IMR-90 (cell line): ENCODE data around the gene ARHGAP24. TPM values are rescaled to one million over a fixed set of nuclear protein-coding genes. Genes with fewer than 3 reads are reported as not detected.

ENCODE experiments used
- ATAC-seq: fragments of 200-7000 bp; cut with Tn5 transposase; 2 replicates; pipeline ENCODE4 v1.9.1; 2020; ENCODE audit warnings: low read depth, mild to moderate bottlenecking, moderate library complexity
- BruUV-seq: library from RNA; stranded (reverse); fragments of 400-500 nt; replicated peaks from 2 replicates; lab custom pipeline; 2021; lab: Mats Ljungman, UMichigan
- CTCF ChIA-PET: fragments of 300-600 bp; formaldehyde crosslinking; extraction: SDS; loops from one replicate; lab custom pipeline; 2021; ENCODE audit warnings: antibody characterized with exemption; lab: Yijun Ruan, JAX
- POLR2A ChIA-PET: fragments of 300-600 bp; sonication (Branson Sonifier 250); formaldehyde crosslinking; loops from one replicate; lab custom pipeline; 2022; ENCODE audit warnings: antibody characterized with exemption; ENCODE audit not compliant: unreplicated experiment; lab: Charles Lee
- DNase-seq: peaks from one replicate; pipeline ENCODE4 v3.0.0; 2013
- H2AFZ ChIP-seq: replicated peaks from 2 replicates; pipeline ENCODE3; 2013; ENCODE audit warnings: low read length, mild to moderate bottlenecking; ENCODE audit not compliant: poor library complexity
- H2AK5ac ChIP-seq: 2 replicates; pipeline ENCODE4 v1.6.1; 2013; ENCODE audit warnings: low read depth, low read length, inconsistent platforms
- H2AK9ac ChIP-seq: replicated peaks from 2 replicates; pipeline ENCODE3; 2013; ENCODE audit warnings: mild to moderate bottlenecking, low read depth, low read length, moderate library complexity; ENCODE audit not compliant: poor library complexity
- H2BK120ac ChIP-seq: 2 replicates; pipeline ENCODE4 v1.6.1; 2013; ENCODE audit warnings: low read depth, low read length, inconsistent platforms
- H2BK15ac ChIP-seq: 3 replicates; pipeline ENCODE4 v1.6.1; 2013; ENCODE audit warnings: low read depth, low read length, inconsistent platforms
- H2BK20ac ChIP-seq: 2 replicates; pipeline ENCODE4 v1.6.1; 2013; ENCODE audit warnings: low read depth, mild to moderate bottlenecking, inconsistent platforms, low read length, moderate library complexity
- H2BK5ac ChIP-seq: 2 replicates; pipeline ENCODE4 v1.6.1; 2013; ENCODE audit warnings: mild to moderate bottlenecking, low read depth, low read length, inconsistent platforms; ENCODE audit not compliant: poor library complexity, severe bottlenecking
- H3K14ac ChIP-seq: replicated peaks from 2 replicates; pipeline ENCODE4 v1.6.1; 2013; ENCODE audit warnings: low read depth, low read length, inconsistent platforms
- H3K18ac ChIP-seq: 2 replicates; pipeline ENCODE4 v1.6.1; 2013; ENCODE audit warnings: low read depth, low read length, control low read depth
- H3K23ac ChIP-seq: 2 replicates; pipeline ENCODE4 v1.6.1; 2013; ENCODE audit warnings: low read depth, low read length, inconsistent platforms
- H3K27ac ChIP-seq: 2 replicates; pipeline ENCODE4 v1.5.1; 2013; ENCODE audit warnings: mild to moderate bottlenecking, control low read depth, low read length; ENCODE audit not compliant: insufficient read depth
- H3K27me3 ChIP-seq: 2 replicates; pipeline ENCODE4 v1.6.1; 2013; ENCODE audit warnings: low read length; ENCODE audit not compliant: control insufficient read depth, insufficient read depth
- H3K36me3 ChIP-seq: 2 replicates; pipeline ENCODE4 v1.6.1; 2013; ENCODE audit warnings: low read length, mixed read lengths; ENCODE audit not compliant: control insufficient read depth, insufficient read depth
- H3K4ac ChIP-seq: 2 replicates; pipeline ENCODE4 v1.6.1; 2013; ENCODE audit warnings: low read depth, low read length, inconsistent platforms
- H3K4me1 ChIP-seq: 2 replicates; pipeline ENCODE4 v1.6.1; 2013; ENCODE audit warnings: low read length, mixed read lengths; ENCODE audit not compliant: control insufficient read depth, insufficient read depth
- H3K4me2 ChIP-seq: 2 replicates; pipeline ENCODE4 v1.6.1; 2013; ENCODE audit warnings: low read depth, mild to moderate bottlenecking, control low read depth, low read length, moderate library complexity
- H3K4me3 ChIP-seq: 2 replicates; pipeline ENCODE4 v1.5.1; 2013; ENCODE audit warnings: low read depth, mild to moderate bottlenecking, control low read depth, low read length, moderate library complexity; ENCODE audit not compliant: insufficient read depth
- H3K56ac ChIP-seq: 2 replicates; pipeline ENCODE4 v1.6.1; 2013; ENCODE audit warnings: low read length, inconsistent platforms; ENCODE audit not compliant: insufficient read depth; ENCODE audit errors: extremely low read depth
- H3K79me1 ChIP-seq, 2 experiments: 2 replicates each; pipeline ENCODE4 v1.6.1; 2013; ENCODE audit warnings: low read length in 2 of 2, inconsistent platforms in 1 of 2, low read depth in 1 of 2
- H3K9ac ChIP-seq: 2 replicates; pipeline ENCODE4 v1.6.1; 2013; ENCODE audit warnings: low read depth, low read length, control low read depth
- H3K9me1 ChIP-seq: 2 replicates; pipeline ENCODE4 v1.6.1; 2013; ENCODE audit warnings: low read length, inconsistent platforms; ENCODE audit not compliant: insufficient read depth
- H3K9me3 ChIP-seq: 2 replicates; pipeline ENCODE4 v1.6.1; 2013; ENCODE audit warnings: low read length; ENCODE audit not compliant: control insufficient read depth, insufficient read depth
- H4K20me1 ChIP-seq: 2 replicates; pipeline ENCODE4 v1.6.1; 2013; ENCODE audit warnings: low read length, inconsistent platforms; ENCODE audit not compliant: insufficient read depth
- H4K5ac ChIP-seq: 2 replicates; pipeline ENCODE4 v1.6.1; 2013; ENCODE audit warnings: mild to moderate bottlenecking, low read depth, low read length, control low read depth
- H4K8ac ChIP-seq, 2 experiments: 2 replicates each; pipeline ENCODE4 v1.6.1; 2013; ENCODE audit warnings: low read depth in 2 of 2, low read length in 2 of 2, control low read depth in 1 of 2, inconsistent platforms in 1 of 2
- H4K91ac ChIP-seq: 2 replicates; pipeline ENCODE4 v1.6.1; 2013; ENCODE audit warnings: low read depth, low read length, inconsistent platforms; ENCODE audit not compliant: insufficient read depth
- BHLHE40 ChIP-seq: fragments of 150-350 bp; IDR thresholded peaks from 2 replicates; pipeline ENCODE4 v1.6.1; 2016; ENCODE audit warnings: mild to moderate bottlenecking, low read depth, low read length
- CEBPB ChIP-seq: IDR thresholded peaks from 2 replicates; pipeline ENCODE4 v1.6.1; 2012; ENCODE audit warnings: low read depth, low read length, improper control_type of control experiment
- CHD1 ChIP-seq: IDR thresholded peaks from 2 replicates; pipeline ENCODE4 v1.6.1; 2012; ENCODE audit warnings: low read depth, low read length, improper control_type of control experiment
- FOS ChIP-seq: fragments of 150-350 bp; IDR thresholded peaks from 2 replicates; pipeline ENCODE4 v1.6.1; 2016; ENCODE audit warnings: low read depth, low read length
- MAFK ChIP-seq: IDR thresholded peaks from 2 replicates; pipeline ENCODE4 v1.6.1; 2012; ENCODE audit warnings: low read depth, low read length, improper control_type of control experiment
- MAZ ChIP-seq: IDR thresholded peaks from 2 replicates; pipeline ENCODE4 v1.6.1; 2012; ENCODE audit warnings: low read depth, mild to moderate bottlenecking, low read length, improper control_type of control experiment, moderate library complexity, borderline replicate concordance
- MXI1 ChIP-seq: IDR thresholded peaks from 2 replicates; pipeline ENCODE4 v1.6.1; 2012; ENCODE audit warnings: low read depth, mild to moderate bottlenecking, low read length, moderate library complexity, borderline replicate concordance
- NFE2L2 ChIP-seq: fragments of 150-350 bp; IDR thresholded peaks from 2 replicates; pipeline ENCODE4 v1.6.1; 2016; ENCODE audit warnings: low read depth, mild to moderate bottlenecking, low read length
- POLR2A ChIP-seq: IDR thresholded peaks from 2 replicates; pipeline ENCODE4 v1.6.1; 2012; ENCODE audit warnings: mild to moderate bottlenecking, low read depth, low read length
- RAD21 ChIP-seq: IDR thresholded peaks from 2 replicates; pipeline ENCODE4 v1.6.1; 2012; ENCODE audit warnings: low read length, improper control_type of control experiment
- RCOR1 ChIP-seq: IDR thresholded peaks from 2 replicates; pipeline ENCODE4 v1.6.1; 2012; ENCODE audit warnings: mild to moderate bottlenecking, low read length, improper control_type of control experiment; ENCODE audit not compliant: insufficient replicate concordance
- RFX5 ChIP-seq: IDR thresholded peaks from 2 replicates; pipeline ENCODE4 v1.8.0; 2012; ENCODE audit warnings: low read depth, mild to moderate bottlenecking, low read length, moderate library complexity
- SMC3 ChIP-seq: fragments of 150-350 bp; IDR thresholded peaks from 2 replicates; pipeline ENCODE4 v1.6.1; 2016; ENCODE audit warnings: low read depth, mild to moderate bottlenecking, antibody characterized with exemption, low read length, moderate library complexity
- WGBS, 2 experiments: methylation state at CpG; one replicate each; pipeline versions ENCODE4 v1.1.5 to v1.1.7; 2013; ENCODE audit warnings: missing lambda C conversion rate in 2 of 2; ENCODE audit not compliant: insufficient read length in 1 of 2; ENCODE audit errors: extremely low coverage in 2 of 2; 5-methylcytosine and 5-hydroxymethylcytosine counted together
- dilution Hi-C: fragments of 300-500 bp; cut with HindIII; formaldehyde crosslinking; loops from one replicate; pipeline ENCODE4 v1.14.3; 2018; ENCODE audit warnings: low sequenced_read_pairs; ENCODE audit not compliant: unreplicated experiment
- in situ Hi-C: fragments of 300-500 bp; cut with MboI; formaldehyde crosslinking; loops from 3 replicates; pipeline ENCODE4 v1.14.3; 2019; ENCODE audit warnings: low sequenced_read_pairs, inconsistent platforms, mixed read lengths
- intact Hi-C: fragments of 100-400 bp; cut with micrococcal nuclease; formaldehyde crosslinking; loops from 2 replicates; pipeline ENCODE4 v1.10.0; 2022
- polyA plus RNA-seq, 3 experiments: library from polyadenylated mRNA; depleted of rRNA; stranded (reverse); fragments of >200 nt; gene quantifications; 2 replicates each; pipeline ENCODE4 v1.2.3, GENCODE V29; 2012; ENCODE audit warnings: low replicate concordance in 1 of 3
- total RNA-seq: library from RNA; depleted of rRNA; stranded (reverse); fragments of >200 nt; gene quantifications from 2 replicates; pipeline ENCODE4 v1.2.3, GENCODE V29; 2012
- TF ChIP-seq, protein P1 (sequence below): fragments of 150-350 bp; IDR thresholded peaks from 2 replicates; pipeline ENCODE4 v1.6.1; 2016; ENCODE audit warnings: low read depth, mild to moderate bottlenecking, low read length, moderate library complexity, borderline replicate concordance
- TF ChIP-seq, protein P2 (sequence below): conservative IDR thresholded peaks from 2 replicates; pipeline ENCODE4 v1.5.1; 2012; ENCODE audit warnings: mild to moderate bottlenecking, low read depth, low read length, improper control_type of control experiment
- TF ChIP-seq, protein P3 (sequence below): fragments of 150-350 bp; IDR thresholded peaks from 2 replicates; pipeline ENCODE4 v1.6.1; 2017; ENCODE audit warnings: mild to moderate bottlenecking, antibody characterized with exemption, low read length, low read depth

The ARHGAP24 gene
- total and polyA plus RNA-seq, 2 of the 4 experiments (the other 2 are of a cell fraction): 11.9 to 24.0 TPM

DNA sequence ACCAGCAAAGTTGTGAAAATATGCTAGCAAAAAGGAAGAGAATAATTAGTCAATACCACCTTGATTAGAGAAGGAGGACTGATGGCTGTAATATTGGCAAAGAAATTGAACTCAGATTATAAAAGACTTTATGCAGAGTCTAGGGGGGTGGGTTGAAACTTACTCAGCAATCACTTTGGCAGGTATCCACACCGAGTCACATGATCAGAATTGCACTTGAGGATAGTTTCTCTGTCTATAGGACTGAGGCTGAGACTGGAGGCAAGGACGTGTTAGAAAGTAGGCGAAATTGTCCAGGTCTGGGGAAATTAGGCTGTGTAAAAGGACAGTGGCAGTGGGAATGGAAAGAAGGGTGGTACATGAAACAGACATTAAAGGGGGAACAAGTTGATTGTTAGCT lies 284.4 kb downstream of the ARHGAP24 start:
- H3K9ac ChIP-seq: no peak overlapping the region
- H3K4me2 ChIP-seq: no peak overlapping the region
- H3K23ac ChIP-seq: no peak overlapping the region; the same call in 1 of the 2 replicates
- H3K56ac ChIP-seq: no peak overlapping the region
- H3K9me3 ChIP-seq: no peaks in the 10 kb centered on the region
- H3K27me3 ChIP-seq: no peaks in the 10 kb centered on the region
- dilution Hi-C loops: no loop called here
- 100% methylated on average over 2 of the region's 3 CpGs; no CpG with 5 or more reads in 1 of the 2 experiments for WGBS, 2 experiments
- peak overlapping the region in 1 of 2 experiments; percentile 18; a peak in 1 of 4 replicates for H4K8ac ChIP-seq
- H2AFZ ChIP-seq: no peak overlapping the region
- H4K5ac ChIP-seq: no peak overlapping the region; the same call in 1 of the 2 replicates
- no peak overlapping the region for H3K18ac ChIP-seq
- no peak overlapping the region for H3K14ac ChIP-seq
- intact Hi-C loops: no loop called here
- H3K79me1 ChIP-seq: 0 out of 4 replicates have a peak, but pooled peaks cover 0 to 3% of the 10 kb centered on the region in 2 experiments
- peak overlapping the region; percentile 20; the same call in 1 of the 2 replicates for H2BK120ac ChIP-seq
- peak overlapping the region; percentile 8; the same call in 1 of the 2 replicates for H4K91ac ChIP-seq
- peaks cover 13% of the 10 kb centered on the region for H3K4me1 ChIP-seq
- in situ Hi-C loops: no loop called here
- CTCF ChIA-PET: interaction anchor here (1.0 kb wide), 1 partner anchor 37 kb away, joined by 5 read pairs; no protein-coding TSS in a partner anchor
- H2AK9ac ChIP-seq: no peak overlapping the region
- H3K4me3 ChIP-seq: no peak overlapping the region
- peak overlapping the region; percentile 24; the same call in 2 of the 3 replicates for H2BK15ac ChIP-seq
- peak overlapping the region; percentile 54; the same call in 1 of the 2 replicates for H2AK5ac ChIP-seq
- DNase-seq (no peak), ATAC-seq (no peak)
- no TSS peak for BruUV-seq
- H3K9me1 ChIP-seq: peaks cover 3% of the 10 kb centered on the region; the same call in 1 of the 2 replicates
- TF ChIP-seq CEBPB: no peak
- no peak for TF ChIP-seq MAZ
- TF ChIP-seq MXI1: no peak
- TF ChIP-seq RAD21: no peak
- TF ChIP-seq RCOR1: no peak
- TF ChIP-seq BHLHE40: no peak
- TF ChIP-seq SMC3: no peak
- TF ChIP-seq POLR2A: no peak
- TF ChIP-seq CHD1: no peak
- TF ChIP-seq, protein P1, sequence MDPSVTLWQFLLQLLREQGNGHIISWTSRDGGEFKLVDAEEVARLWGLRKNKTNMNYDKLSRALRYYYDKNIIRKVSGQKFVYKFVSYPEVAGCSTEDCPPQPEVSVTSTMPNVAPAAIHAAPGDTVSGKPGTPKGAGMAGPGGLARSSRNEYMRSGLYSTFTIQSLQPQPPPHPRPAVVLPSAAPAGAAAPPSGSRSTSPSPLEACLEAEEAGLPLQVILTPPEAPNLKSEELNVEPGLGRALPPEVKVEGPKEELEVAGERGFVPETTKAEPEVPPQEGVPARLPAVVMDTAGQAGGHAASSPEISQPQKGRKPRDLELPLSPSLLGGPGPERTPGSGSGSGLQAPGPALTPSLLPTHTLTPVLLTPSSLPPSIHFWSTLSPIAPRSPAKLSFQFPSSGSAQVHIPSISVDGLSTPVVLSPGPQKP: no peak
- TF ChIP-seq, protein P2, sequence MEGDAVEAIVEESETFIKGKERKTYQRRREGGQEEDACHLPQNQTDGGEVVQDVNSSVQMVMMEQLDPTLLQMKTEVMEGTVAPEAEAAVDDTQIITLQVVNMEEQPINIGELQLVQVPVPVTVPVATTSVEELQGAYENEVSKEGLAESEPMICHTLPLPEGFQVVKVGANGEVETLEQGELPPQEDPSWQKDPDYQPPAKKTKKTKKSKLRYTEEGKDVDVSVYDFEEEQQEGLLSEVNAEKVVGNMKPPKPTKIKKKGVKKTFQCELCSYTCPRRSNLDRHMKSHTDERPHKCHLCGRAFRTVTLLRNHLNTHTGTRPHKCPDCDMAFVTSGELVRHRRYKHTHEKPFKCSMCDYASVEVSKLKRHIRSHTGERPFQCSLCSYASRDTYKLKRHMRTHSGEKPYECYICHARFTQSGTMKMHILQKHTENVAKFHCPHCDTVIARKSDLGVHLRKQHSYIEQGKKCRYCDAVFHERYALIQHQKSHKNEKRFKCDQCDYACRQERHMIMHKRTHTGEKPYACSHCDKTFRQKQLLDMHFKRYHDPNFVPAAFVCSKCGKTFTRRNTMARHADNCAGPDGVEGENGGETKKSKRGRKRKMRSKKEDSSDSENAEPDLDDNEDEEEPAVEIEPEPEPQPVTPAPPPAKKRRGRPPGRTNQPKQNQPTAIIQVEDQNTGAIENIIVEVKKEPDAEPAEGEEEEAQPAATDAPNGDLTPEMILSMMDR: no peak
- TF ChIP-seq, protein P3, sequence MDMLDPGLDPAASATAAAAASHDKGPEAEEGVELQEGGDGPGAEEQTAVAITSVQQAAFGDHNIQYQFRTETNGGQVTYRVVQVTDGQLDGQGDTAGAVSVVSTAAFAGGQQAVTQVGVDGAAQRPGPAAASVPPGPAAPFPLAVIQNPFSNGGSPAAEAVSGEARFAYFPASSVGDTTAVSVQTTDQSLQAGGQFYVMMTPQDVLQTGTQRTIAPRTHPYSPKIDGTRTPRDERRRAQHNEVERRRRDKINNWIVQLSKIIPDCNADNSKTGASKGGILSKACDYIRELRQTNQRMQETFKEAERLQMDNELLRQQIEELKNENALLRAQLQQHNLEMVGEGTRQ: no peak
- TF ChIP-seq FOS: no peak
- TF ChIP-seq RFX5: no peak
- no peak for TF ChIP-seq NFE2L2
- TF ChIP-seq MAFK: no peak
- H2BK20ac ChIP-seq: peak overlapping the region; percentile 8; the same call in 1 of the 2 replicates
- peak overlapping the region; percentile 11; the same call in 1 of the 2 replicates for H3K4ac ChIP-seq
- no peak overlapping the region for H2BK5ac ChIP-seq
- POLR2A ChIA-PET: no interaction called here
- no peak overlapping the region for H3K27ac ChIP-seq
- no peaks in the 10 kb centered on the region; the same call in 1 of the 2 replicates for H4K20me1 ChIP-seq
- H3K36me3 ChIP-seq: no peaks in the 10 kb centered on the region
